Kidney (tissue), 14 donors: Measurements from ENCODE around the gene PRRG3. TPM values are rescaled to one million over a fixed set of nuclear protein-coding genes. Genes with fewer than 3 reads are reported as not detected.

Source experiments
- DNase-seq, 5 donors: peaks; one replicate each; pipeline ENCODE4 v3.0.0-alpha.2; 2013 to 2020
- FAIRE-seq: peaks from 2 replicates; lab custom pipeline; 2012; peaks lifted over from hg19 to GRCh38; lab: Jason Lieb, UNC
- H3K27ac ChIP-seq, 2 donors: one replicate each; pipeline ENCODE4 v1.7.0; 2013; ENCODE audit warnings: low read depth in 2 of 2, low read length in 2 of 2, inconsistent platforms in 1 of 2
- H3K27me3 ChIP-seq: one replicate; pipeline ENCODE4 v1.7.1; 2013; ENCODE audit warnings: low read length, inconsistent platforms; ENCODE audit not compliant: control insufficient read depth, insufficient read depth
- H3K36me3 ChIP-seq, 3 donors: one replicate each; pipeline versions ENCODE4 v1.7.0 to v1.7.1; 2013; ENCODE audit warnings: low read length in 3 of 3, control low read depth in 1 of 3, inconsistent platforms in 1 of 3; ENCODE audit not compliant: insufficient read depth in 3 of 3, control insufficient read depth in 2 of 3
- H3K4me1 ChIP-seq, 3 donors: one replicate each; pipeline versions ENCODE4 v1.7.0 to v1.7.1; 2013; ENCODE audit warnings: low read length in 3 of 3, inconsistent platforms in 1 of 3, low read depth in 1 of 3; ENCODE audit not compliant: control insufficient read depth in 2 of 3, insufficient read depth in 2 of 3
- H3K4me3 ChIP-seq, 3 donors: one replicate each; pipeline versions ENCODE4 v1.7.0 to v1.8.1; 2013; ENCODE audit warnings: low read length in 3 of 3, control low read depth in 1 of 3, inconsistent platforms in 1 of 3
- H3K9ac ChIP-seq, 3 donors: one replicate each; pipeline versions ENCODE4 v1.7.0 to v1.7.1; 2013; ENCODE audit warnings: low read length in 3 of 3, control low read depth in 1 of 3, inconsistent platforms in 1 of 3
- H3K9me3 ChIP-seq, 3 donors: one replicate each; pipeline versions ENCODE4 v1.7.0 to v1.7.1; 2013; ENCODE audit warnings: low read length in 3 of 3, control low read depth in 1 of 3, inconsistent platforms in 1 of 3; ENCODE audit not compliant: control insufficient read depth in 2 of 3, insufficient read depth in 1 of 3
- CTCF ChIP-seq: IDR thresholded peaks from 3 replicates; pipeline ENCODE4 v1.5.1; 2012; ENCODE audit warnings: mild to moderate bottlenecking, moderate library complexity, borderline replicate concordance; ENCODE audit not compliant: insufficient read depth; ENCODE audit errors: extremely low read depth
- intact Hi-C: fragments of 100-400 bp; cut with DNase I; formaldehyde crosslinking; loops from one replicate; pipeline ENCODE4 v1.11.1; 2022
- polyA plus RNA-seq: library from polyadenylated mRNA; stranded (reverse); fragments of 350-450 nt; fragmentation: Illumina TruSeq; extraction: RNeasy Lipid Tissue Mini Kit (QIAGEN cat#74804); gene quantifications from one replicate; pipeline ENCODE4 v1.2.3, GENCODE V29; 2014; ENCODE audit warnings: low read depth, low replicate concordance; ENCODE audit not compliant: insufficient read depth
- total RNA-seq: library from RNA; stranded (reverse); fragmentation: NEBNext Ultra II Directional; extraction: Animal tissue kit (Norgen Biotek cat#: 25700); gene quantifications from one replicate; pipeline ENCODE4 v1.2.1, GENCODE V29; 2021
- donor health status: control.
- donor health status: control.
- donor health status: control.
- donor health status: control.
- donor health status: control.
- donor health status: DM: yes; HTN: yes; CAD: no.
- donor health status: Normal renal cell carcinoma (clear cell type).

The PRRG3 gene
- total and polyA plus RNA-seq, 2 donors from 2014 or later = 0.24 to 0.44 TPM

- no peaks in the 10 kb centered on the region for H3K36me3 ChIP-seq
- H3K4me1 ChIP-seq = no peaks in the 10 kb centered on the region
- H3K27me3 ChIP-seq = no peaks in the 10 kb centered on the region
- H3K27ac ChIP-seq = no peak overlapping the region
- no peak for FAIRE-seq
- H3K4me3 ChIP-seq = no peak overlapping the region
- intact Hi-C loops = no loop called here
- no peak overlapping the region for H3K9ac ChIP-seq
- no peak for TF ChIP-seq CTCF
- H3K9me3 ChIP-seq = no peaks in the 10 kb centered on the region
- no peak for DNase-seq
These were observed 7.6 kb downstream of the PRRG3 start for GRCh38 chrX:151702741-151703340.

GRCh38 chrX:151703487-151703886 lies 8.2 kb downstream of the PRRG3 start:
- TF ChIP-seq CTCF = no peak
- H3K4me3 ChIP-seq = no peak overlapping the region
- DNase-seq = peak in 1 of 5 donors; percentile 25
- H3K9ac ChIP-seq = no peak overlapping the region
- H3K9me3 ChIP-seq = no peaks in the 10 kb centered on the region
- no peaks in the 10 kb centered on the region for H3K4me1 ChIP-seq
- H3K36me3 ChIP-seq = no peaks in the 10 kb centered on the region
- no peak for FAIRE-seq
- no peak overlapping the region for H3K27ac ChIP-seq
- H3K27me3 ChIP-seq = no peaks in the 10 kb centered on the region
- intact Hi-C loops = no loop called here

- TF ChIP-seq CTCF = no peak
- Histone ChIP-seq H3K4me1 (no peaks in the 10 kb centered on the region), H3K9ac (no peak overlapping the region), H3K36me3 (no peaks in the 10 kb centered on the region), H3K27ac (no peak overlapping the region), H3K4me3 (no peak overlapping the region), H3K27me3 (no peaks in the 10 kb centered on the region), H3K9me3 (no peaks in the 10 kb centered on the region)
- no peak for DNase-seq
- intact Hi-C loops = no loop called here
- no peak for FAIRE-seq
These were observed 8.9 kb downstream of the PRRG3 start for GRCh38 chrX:151704041-151704663.
